GM18498 (cell line): ENCODE results near the gene TIMM8B.
"Not testable (repeated sequence)": the region's sequence is repeated elsewhere in the genome, so short reads cannot be mapped to it uniquely, and the experiment has no call there.

Source experiments
- ATAC-seq: cut with Tn5 transposase; IDR thresholded peaks from one replicate; pipeline ENCODE4 v1.9.1; 2021; ENCODE audit warnings: mild to moderate bottlenecking, moderate library complexity; ENCODE audit not compliant: unreplicated experiment

TIMM8B gene, protein sequence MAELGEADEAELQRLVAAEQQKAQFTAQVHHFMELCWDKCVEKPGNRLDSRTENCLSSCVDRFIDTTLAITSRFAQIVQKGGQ

DNA sequence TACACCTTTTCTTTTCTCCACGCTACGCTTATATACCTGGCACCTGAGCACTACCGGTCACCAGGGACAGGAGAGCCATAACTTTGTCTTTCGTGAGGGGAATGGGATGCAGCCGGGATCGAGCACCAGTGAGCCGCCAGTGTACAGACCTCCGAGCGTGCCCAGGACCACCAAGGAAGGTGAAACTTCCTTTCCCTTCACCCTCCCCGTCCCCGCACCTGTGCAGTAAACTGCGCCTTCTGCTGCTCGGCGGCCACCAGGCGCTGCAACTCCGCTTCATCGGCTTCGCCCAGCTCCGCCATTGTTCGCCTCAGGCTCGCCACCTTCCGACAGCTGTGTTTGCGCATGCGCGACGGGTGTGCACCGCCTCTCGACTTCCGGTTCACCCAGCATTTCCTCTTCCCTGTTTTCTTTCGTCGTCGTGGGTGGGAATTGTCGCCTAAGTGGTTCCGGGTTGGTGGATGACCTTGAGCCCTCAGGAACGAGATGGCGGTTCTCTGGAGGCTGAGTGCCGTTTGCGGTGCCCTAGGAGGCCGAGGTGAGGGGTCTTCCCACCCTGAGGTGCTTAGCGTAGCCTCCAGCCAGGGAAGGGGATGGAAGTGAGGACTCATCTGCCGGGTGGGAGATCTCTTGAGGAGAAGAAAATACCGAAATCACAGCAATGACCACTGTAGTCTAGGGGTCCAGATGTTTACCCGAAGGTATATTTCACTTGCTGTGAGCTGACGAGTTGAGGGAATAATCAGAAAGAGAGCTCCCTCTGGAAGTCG, at the start of gene TIMM8B, which contains the start of gene SDHD:
Gene TIMM8B (minus strand): TSS at position 335 of the 770 bp plus-strand sequence. CDS start 33 bp downstream, at position 302.
Gene SDHD (plus strand): TSS at position 452 of the 770 bp plus-strand sequence. CDS start 35 bp downstream, at position 487.
- peak; percentile 88 for ATAC-seq

DNA sequence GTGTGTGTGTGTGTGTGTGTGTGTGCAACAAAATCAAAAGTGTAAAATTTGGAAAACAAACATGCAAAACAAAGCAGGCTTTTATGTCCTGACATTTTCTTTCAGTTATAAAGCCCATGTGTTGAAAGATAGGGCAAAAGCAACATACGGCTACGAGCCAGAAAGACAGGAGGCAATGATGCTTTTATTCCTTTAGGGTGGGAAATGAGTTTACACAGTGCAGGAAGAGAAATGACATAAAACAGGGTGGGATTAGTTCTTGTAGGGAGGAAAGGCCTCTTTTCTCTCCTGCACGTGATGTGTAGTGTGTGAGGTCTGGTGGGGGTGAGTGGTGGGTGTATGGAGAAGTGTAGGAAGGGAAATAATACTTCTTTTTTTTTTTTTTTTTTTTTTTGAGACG, 47.9 kb upstream of the TIMM8B start:
- ATAC-seq, result no peak

DNA sequence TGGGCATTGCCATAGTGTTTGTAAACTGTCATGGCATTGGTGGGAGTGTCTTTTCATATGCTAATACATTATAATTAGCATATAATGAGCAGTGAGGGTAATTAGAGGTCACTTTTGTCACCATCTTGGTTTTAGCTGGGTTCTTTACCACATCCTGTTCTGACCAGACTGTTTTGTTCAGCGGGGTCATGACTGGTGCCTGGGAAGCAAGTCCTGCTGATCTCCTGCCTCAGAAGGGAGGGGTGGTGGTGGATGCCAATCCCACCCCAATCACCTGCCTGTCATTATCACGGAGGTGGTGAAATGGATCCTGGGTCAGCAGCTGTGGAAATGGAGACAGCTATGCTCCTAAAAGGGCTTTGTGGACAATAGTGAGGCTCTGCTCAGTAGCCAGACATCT, 46.2 kb upstream of the TIMM8B start:
- ATAC-seq, result no peak

DNA sequence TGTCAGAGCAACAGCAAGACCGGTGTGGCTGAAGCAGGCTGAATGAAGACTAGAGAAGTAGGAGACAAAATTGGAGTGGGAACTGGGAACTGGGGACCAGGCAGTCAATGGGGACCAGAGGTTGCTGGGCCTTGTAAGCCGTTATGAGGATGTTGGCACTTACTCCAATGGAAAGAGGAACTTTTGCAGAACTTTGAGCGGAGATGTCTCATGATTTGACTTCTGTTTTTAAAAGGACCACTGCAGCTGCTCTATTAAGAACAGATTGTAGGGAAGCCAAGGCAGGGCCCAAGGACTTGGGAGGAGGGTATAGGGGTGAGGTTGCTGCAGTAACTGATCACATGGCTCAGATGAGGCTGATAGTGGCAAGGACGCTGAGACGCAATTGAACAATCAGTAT, 43.1 kb upstream of the TIMM8B start:
- no peak for ATAC-seq

DNA sequence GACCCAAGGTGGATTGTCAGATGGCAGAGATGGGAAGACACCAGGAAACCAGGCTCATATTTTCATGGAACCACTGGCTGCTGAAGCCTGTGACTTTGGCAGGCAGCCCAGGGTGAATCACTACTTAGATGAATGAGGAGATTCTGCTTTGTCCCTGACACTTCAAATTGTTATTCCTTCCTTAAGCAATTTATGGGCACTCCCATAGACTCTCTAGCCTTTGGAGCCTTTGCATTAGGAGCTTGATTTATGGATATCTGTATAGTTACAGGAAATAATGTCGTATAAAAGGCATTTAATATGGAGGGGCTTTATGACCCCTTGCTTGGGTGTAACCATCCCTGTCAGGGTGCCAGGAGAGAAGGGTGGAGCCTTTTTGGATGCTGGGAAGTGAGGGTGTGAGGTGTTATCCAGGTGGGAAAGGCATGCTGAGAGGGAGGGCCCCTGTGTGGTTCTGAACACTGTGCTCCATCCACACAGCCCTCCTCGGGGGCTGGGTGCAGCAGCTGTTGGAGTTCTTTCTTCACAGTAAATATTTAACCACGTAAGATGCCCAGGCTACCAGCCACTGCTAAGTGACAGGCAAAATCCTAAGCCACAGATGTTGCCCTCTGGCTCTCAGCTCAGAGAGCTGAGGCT, 42.0 kb upstream of the TIMM8B start:
- ATAC-seq, result no peak

DNA sequence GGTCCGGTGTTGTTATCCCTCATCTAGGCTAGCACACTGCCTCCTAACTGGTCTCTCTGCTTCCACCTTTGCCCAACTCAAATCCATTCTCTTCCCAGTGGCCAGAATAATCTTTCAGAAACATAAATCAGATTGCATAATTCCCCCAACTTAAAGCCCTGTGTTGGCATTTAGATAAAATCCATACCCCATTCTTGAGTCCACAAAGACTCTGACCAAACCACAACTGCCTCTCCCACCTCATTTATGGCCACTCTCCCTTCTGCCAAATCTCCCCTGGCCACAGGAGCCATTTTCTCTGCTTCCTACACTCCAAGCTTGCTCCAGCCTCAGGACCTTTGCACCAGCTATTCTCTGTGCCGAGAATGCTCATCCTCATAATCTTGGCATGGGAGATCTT, 40.5 kb upstream of the TIMM8B start:
- no peak for ATAC-seq

DNA sequence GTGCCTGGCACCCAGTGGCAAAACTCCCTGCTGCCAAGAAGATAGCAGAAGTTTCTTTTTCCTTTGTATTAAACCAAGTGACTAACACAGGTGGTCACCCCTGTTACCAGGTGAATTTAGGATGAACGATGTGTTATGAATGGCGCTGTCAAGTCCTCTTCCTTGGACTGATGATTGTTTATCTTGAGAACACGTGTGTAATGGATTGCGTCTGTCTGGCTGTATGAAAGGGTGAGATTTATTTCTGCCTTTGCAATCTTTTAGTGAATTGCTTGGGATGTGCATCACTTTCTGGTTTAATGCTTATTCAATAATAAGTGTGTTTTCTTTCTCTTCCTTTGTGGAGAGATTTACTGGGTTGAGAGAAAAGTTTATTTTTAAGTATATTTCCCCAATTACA, 36.6 kb upstream of the TIMM8B start:
- ATAC-seq, result no peak

DNA sequence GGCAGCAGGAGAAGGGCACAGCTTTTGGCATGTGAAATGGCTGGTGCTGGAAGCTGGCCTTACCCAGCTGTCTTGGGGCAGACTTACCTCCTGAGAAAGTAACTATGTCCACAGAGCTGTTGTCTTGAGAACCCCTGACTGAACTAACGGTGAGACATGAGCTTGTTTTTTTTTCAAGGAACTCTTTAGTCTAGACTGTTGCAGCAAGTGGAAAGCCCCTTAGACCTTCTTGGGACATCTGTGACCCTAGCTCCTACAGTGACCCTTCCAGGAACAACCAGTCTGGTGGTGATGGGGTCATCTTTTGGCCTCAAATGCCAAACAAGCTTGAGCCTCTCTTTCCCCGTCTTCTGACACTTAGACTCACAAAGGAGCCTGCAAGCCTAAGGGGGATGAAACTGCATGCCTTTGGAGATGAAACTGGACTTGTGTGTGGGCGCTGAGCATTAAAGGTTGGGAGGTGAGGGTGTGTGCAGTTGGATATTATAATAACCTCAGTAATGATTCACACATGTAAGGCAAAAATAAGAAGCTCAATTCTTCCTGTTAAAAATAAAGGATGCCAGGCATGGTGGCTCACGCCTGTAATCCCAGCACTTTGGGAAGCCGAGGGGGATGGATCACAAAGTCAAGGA, 35.5 kb upstream of the TIMM8B start:
- ATAC-seq, result no peak

DNA sequence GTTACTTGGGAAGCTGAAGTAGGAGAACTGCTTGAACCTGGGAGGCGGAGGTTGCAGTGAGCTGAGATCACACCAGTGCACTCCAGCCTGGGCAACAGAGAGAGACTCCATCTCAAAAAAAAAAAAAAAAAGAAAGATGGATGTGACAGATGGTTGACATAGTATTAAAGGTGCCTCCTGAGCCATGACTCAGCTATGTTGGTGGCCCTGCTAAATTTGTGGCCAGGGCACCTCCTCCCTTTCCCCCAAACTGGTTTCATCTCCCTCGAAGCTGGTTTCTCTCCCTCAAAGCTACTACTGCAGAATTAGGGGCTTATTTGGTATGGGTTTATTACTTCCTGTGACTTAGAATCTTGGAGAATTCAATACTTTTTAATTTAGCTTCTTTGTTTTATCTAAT, 31.6 kb upstream of the TIMM8B start:
- ATAC-seq, result no peak

DNA sequence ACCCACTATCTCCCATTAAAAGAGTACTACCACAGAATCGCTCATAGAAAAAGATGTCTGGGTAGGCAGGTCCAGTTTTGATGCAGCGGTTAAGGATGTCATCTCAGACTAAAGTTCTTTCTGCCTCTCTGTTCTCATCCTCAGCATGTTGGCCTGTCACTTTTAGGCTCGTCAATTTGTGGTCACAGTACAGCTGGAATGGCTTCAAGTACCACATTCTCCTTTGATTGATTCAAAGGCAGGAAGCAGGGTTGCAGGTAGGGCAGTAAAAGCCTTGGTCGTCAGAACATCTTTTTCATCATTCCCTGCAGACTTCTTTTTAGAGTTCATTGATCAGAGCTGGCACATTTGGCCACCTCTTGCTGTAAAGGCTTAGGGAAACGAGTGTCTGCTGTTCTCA, 28.8 kb upstream of the TIMM8B start:
- no peak for ATAC-seq

DNA sequence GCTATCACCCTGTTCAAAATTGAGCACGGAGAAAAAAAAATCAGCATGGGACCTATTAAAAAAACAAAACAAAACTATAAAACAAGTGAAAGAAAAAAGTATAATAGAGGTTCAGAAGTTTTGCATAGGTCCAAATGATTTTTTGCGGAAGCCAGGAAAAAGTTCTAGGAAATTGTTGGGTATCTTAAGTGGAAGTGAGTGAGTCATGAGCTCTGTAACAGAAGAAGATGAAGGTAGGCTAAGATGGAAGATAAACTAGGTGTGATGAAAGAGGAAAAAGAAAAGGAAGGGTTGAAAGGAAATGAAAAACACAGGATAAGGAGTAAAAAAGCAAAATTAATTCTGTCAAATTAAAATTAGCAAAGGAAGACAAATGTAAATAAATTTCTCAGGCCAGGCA, 27.9 kb upstream of the TIMM8B start:
- no peak for ATAC-seq

DNA sequence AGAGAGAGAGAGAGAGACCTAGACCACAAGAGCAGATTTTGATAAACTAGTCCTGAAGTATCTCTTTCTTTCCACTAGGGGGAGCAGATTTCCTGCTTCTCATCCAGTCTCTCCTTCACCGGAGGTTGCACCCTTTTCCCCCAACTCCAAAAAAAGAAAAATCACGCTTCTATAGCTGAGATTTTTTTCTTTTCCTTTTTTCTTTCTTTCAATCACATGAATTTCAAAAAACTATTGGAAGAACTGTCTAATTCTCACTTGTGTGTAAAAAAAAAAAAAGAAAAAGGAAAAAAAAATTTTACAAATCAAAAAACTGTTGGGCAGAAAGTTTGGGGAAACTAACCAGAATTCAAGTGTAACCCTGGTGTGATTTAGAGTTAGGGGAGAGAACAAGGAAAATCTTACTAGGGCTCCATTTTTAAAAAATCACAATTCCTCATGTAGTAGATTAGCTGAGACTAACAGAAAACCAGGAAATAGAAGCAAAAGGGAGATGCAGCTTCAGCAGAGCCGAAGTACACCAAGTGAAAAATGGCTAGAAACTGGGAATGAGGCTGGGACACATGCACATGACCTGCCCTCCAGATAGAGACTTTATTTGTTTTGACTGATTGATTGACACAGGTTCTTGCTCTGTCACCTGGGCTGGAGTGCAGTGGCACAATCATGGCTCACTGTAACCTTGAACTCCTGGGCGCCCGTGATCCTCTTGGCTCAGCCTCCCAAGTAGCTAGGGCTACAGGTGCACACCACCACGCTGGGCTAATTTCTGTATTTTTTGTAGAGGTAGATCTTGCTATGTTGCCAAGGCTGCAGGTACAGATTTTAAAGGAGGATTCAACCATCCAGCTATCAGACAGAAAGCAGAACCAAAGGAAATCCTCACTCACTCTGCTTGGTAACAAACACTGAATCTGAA, 27.2 kb upstream of the TIMM8B start:
- ATAC-seq, result no peak

DNA sequence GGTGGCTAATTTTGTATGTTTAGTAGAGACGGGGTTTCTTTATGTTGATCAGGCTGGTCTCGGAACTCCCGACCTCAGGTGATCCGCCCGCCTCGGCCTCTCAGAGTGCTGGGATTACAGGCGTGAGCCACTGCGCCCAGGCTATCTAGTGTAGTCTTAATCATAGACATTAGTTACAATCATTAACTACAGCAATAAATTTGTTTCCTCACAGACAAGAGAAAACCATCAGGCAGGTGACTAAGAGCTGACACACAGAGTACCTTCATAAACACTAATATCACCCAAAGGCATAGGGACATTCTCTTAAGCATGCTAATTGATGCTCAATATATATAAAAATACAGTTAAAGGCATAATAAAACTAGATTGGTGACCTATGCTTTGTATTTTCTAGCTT, 19.5 kb upstream of the TIMM8B start:
- no peak for ATAC-seq

DNA sequence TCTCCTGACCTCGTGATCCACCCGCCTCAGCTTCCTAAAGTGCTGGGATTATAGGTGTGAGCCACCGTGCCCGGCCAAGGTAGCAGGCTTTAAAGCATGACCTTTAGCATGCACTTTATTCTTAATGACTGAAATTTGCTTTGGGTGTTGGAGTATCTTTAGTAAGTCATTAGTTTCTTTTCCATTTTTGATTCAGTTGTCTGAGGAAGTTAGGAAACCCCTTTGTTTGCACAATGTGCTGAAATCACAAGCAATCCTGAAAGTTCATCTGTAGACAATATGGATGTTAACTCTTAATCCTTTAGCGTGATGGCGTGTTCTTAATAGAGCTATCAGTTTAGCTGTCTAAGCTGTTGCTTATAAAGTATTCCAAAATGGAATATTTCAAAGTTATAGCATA, 16.9 kb upstream of the TIMM8B start:
- ATAC-seq, result no peak

DNA sequence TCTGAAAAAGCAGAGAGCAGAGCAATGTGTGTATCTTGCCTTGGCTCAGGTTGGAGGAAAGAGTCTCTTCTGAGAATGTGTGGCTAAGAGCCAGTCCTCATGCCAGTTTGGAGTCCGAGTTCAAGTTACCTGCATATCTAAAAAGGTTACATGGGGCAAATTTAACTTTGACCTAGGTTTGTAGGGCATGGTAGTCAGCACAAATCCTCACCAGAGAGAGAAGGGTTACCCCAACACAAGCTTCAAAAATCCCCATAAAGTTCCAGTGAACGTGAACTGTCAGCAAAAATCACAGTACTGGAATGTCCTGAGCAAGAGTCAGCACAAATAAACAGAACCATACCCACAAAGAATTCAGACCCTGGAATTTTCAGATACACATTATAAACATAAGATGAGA, 13.9 kb upstream of the TIMM8B start:
- no peak for ATAC-seq

DNA sequence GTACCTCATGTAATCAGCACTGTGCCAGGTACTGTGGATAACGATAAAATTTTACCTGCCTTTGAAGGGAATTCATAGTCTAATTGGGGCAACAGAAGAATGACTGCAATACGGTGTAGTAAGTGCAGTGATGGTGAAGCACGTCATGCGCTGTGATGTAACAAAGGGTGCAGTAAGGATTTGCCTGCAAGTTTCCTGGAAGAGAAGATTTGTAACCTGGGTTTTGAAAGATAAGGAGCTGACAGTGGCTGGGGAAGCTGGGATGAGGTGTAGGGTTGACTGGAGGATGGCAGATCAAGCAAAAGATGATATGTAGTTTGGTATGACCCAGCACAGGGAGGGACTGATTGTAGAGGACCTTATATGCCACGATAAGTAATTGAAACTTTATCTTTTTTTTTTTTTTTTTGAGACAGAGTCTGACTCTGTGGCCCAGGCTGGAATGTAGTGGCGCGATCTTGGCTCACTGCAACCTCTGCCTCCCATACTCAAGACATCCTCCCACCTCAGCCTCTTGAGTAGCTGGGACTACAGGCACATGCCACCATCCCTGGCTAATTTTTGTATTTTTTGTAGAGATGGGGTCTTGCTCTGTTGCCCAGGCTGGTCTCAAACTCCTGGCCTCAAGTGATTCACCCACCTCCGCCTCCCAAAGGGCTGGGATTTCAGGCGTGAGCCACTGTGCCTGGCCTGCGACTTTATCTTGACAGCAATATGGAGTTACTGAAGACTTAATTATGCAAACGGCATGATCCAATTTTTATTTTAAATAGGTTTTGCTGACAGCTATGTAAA, 11.4 kb upstream of the TIMM8B start:
- ATAC-seq, result no peak

DNA sequence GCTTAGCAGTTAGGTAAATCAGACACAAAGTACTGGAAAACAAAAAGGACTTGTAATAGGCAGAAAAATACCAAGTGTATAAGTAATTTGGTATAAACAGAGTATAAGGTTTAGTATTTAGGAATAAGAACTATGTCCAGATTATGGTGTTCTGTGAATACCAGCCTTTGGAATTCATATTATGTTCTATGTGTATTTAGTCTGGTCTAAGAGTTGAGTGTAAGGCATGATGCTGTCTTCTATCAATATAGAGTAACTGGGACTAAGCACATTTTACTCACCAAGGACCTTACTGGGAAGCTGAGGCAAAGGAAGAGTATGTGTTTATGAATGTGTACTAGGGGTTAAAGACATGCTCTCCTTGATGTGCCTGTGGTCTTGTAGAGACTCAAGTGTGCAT, 9.6 kb upstream of the TIMM8B start:
- no peak for ATAC-seq

DNA sequence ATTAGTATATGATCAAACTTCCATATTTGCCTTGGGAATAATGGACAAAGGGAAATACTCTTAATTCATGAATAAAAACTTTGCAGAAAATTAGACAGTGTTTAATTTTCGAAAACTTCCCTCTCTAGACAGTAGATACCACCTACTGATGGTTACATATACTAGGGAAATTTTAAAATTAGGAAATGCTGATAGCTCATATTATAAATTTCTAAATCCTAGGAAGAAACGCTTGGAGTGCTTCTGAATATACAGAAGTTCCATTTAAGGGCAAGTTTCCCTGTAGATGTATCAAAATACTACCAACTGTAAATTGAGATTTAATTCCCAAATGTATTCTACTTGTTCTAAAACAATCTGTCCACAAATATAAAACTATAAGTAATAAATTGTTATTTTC, 8.7 kb upstream of the TIMM8B start:
- not testable (repeated sequence) for ATAC-seq

DNA sequence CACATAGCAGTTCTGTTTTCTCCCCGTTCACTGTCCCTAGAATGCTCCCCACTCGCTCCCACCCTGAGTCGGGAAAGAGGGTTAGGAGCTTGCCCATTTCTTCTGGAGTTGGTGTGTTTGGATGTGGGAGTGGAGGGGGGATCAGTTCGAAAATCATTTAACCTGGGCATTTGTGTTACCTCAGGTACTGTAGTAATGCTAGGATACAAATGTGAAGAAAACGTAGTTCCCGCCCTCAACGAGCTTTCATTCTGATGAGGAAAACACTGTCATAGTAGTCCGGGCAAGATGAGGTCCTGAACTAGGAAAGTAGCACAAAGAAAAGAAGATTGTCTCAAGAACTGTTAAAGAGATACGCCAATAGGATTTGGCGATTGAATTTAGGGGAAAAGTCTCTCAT, 656 bp upstream of the TIMM8B start:
- ATAC-seq, result no peak

DNA sequence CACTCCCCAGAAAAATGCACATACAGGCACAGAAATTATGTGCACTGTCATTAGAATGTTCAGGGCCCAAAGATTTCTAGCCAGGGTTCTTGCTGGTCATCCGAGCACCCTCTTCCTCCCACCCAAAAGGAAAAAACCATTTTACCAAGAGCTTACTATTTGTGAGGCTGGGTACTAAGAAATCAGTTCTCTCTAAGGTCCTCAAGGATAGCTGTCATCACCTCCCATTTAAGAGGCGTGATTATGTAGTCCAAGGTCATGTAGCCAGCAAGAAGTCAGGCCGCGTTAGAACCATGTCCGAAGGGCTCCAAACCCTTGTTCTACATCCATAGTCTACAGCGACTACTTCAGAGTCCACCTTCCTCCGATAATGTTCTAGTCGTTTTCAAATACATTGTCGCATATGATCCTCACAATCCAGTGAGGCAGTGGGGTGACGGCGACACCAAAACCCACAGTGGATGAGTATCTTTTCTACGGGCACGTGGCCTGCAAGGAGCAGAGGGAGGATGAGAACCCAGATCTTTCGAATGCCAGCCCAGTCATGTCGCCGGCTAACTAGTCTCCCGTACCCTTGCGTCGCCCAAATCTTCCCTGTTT, 634 bp downstream of the TIMM8B start:
- peak; percentile 50 for ATAC-seq
